Breast epithelium (tissue), 3 donors: ENCODE data around the gene ZNF648.

Experiments used
- POLR2A ChIP-seq: fragments of 450-650 bp; IDR thresholded peaks from one replicate; pipeline ENCODE4 v1.6.1; 2016; ENCODE audit warnings: antibody characterized with exemption, mild to moderate bottlenecking, moderate library complexity
- POLR2AphosphoS5 ChIP-seq, 3 donors: sonication (generic); formaldehyde crosslinking; IDR thresholded peaks; one replicate each; pipeline ENCODE4 v1.6.1; 2017; ENCODE audit warnings: antibody characterized with exemption in 3 of 3
- TF ChIP-seq, protein P1 (sequence below), 3 donors: fragments of 450-650 bp; IDR thresholded peaks; one replicate each; pipeline ENCODE4 v1.5.1; 2016 to 2017; ENCODE audit warnings: antibody characterized with exemption in 3 of 3, mild to moderate bottlenecking in 3 of 3, moderate library complexity in 3 of 3

DNA sequence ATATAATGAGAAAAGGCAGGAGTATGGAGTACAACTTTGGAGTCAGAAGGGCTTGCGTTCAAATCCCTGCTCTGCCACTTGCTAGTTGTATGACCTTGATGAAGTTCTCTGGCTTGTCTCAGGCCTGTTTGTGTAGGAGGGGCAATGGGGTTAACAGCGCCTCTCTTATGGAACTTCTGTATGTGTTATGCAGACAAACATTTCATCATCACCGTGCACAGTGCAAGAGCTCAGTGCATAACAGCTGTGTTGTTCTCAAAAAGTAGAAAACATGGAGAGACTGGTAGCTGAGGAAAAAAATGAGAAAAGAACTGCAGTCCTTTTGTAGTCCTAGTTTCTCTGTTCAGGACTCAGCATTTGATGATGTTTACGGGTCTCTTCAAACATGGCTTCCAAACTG, 10.4 kb upstream of the ZNF648 start:
- TF ChIP-seq POLR2A (no peak), POLR2AphosphoS5 (IDR thresholded peaks at IDR 0.05) (no peak)
- TF ChIP-seq, protein P1, sequence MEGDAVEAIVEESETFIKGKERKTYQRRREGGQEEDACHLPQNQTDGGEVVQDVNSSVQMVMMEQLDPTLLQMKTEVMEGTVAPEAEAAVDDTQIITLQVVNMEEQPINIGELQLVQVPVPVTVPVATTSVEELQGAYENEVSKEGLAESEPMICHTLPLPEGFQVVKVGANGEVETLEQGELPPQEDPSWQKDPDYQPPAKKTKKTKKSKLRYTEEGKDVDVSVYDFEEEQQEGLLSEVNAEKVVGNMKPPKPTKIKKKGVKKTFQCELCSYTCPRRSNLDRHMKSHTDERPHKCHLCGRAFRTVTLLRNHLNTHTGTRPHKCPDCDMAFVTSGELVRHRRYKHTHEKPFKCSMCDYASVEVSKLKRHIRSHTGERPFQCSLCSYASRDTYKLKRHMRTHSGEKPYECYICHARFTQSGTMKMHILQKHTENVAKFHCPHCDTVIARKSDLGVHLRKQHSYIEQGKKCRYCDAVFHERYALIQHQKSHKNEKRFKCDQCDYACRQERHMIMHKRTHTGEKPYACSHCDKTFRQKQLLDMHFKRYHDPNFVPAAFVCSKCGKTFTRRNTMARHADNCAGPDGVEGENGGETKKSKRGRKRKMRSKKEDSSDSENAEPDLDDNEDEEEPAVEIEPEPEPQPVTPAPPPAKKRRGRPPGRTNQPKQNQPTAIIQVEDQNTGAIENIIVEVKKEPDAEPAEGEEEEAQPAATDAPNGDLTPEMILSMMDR (IDR thresholded peaks at IDR 0.05) = no peak
